VCaP (cell line): Measurements from ENCODE around the gene TMEM131L.

Experiments used
- H3K27ac ChIP-seq: fragments of 450-650 bp; 2 replicates; pipeline ENCODE4 v1.5.1; 2017
- TF ChIP-seq, protein P1 (sequence below): fragments of 450-650 bp; conservative IDR thresholded peaks from 2 replicates; pipeline ENCODE4 v1.5.1; 2017; ENCODE audit warnings: mild to moderate bottlenecking, moderate library complexity

TMEM131L gene

DNA sequence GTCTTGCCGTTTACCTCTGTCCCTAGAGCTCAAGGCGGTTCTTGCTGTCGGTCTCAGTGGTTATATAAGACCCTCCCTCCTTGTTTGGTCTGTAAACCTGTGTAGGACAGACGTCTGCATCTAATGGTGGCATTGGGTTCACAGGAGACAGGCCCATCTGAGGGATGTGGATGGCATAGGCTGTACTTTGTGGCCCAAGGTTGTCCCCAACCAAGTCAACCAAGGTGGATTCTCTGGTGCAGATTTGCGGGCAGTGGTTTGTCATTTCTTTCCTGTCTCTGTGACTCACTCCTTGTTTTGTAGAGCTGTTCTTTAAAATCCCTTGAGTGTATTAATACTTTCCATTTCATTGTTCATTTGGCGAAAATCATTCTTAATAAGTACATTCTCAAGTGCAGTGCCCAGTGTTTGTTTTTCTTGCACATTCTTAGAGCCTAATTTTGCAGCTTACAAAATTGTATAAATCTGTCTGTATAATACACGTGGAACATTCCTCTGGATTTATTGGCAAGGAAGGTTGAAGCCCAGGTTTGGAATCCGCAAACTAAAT lies 149.9 kb downstream of the TMEM131L start:
- no peak overlapping the region for H3K27ac ChIP-seq
- TF ChIP-seq, protein P1, sequence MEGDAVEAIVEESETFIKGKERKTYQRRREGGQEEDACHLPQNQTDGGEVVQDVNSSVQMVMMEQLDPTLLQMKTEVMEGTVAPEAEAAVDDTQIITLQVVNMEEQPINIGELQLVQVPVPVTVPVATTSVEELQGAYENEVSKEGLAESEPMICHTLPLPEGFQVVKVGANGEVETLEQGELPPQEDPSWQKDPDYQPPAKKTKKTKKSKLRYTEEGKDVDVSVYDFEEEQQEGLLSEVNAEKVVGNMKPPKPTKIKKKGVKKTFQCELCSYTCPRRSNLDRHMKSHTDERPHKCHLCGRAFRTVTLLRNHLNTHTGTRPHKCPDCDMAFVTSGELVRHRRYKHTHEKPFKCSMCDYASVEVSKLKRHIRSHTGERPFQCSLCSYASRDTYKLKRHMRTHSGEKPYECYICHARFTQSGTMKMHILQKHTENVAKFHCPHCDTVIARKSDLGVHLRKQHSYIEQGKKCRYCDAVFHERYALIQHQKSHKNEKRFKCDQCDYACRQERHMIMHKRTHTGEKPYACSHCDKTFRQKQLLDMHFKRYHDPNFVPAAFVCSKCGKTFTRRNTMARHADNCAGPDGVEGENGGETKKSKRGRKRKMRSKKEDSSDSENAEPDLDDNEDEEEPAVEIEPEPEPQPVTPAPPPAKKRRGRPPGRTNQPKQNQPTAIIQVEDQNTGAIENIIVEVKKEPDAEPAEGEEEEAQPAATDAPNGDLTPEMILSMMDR, result no peak

DNA sequence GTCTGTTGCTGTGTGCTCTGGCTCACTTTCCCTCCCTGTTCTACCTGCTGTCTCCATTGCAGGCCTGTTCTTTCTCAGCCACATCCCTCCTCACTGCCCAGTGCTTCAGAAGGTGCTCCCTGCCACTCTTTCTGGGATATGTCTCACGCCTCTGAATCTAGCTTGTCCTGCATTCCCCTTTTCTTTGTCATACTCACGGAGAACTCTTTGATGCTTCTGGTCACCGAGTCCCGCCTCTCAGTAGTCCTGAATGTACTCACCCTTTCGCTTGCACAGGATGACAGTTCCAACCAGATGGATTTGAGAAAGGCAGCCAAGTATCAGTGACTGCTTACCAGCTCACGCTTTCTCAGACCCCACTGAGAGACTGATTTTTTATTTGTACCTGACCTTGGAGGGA lies 152.7 kb downstream of the TMEM131L start:
- H3K27ac ChIP-seq, result no peak overlapping the region
- TF ChIP-seq, protein P1, result no peak

DNA sequence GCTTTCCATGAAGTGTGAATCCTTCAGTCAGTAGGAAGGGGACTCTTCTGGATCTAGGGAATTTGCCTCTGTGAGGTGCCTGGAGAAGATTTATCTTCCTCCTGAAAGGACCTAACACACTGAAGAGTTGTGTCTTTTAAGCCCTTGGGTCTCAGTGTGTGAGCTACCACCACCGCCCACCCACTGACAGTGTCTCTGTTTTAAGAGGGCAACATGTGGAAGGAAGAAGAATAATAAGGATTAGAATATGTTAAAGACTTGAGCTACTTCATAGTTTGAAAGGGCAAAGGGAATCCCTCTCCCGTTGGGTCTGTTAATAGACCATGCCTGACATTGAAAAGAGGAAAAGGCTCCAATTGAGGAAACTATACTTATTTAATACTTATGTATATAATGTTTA lies 153.7 kb downstream of the TMEM131L start:
- H3K27ac ChIP-seq, result no peak overlapping the region
- TF ChIP-seq, protein P1, result no peak

DNA sequence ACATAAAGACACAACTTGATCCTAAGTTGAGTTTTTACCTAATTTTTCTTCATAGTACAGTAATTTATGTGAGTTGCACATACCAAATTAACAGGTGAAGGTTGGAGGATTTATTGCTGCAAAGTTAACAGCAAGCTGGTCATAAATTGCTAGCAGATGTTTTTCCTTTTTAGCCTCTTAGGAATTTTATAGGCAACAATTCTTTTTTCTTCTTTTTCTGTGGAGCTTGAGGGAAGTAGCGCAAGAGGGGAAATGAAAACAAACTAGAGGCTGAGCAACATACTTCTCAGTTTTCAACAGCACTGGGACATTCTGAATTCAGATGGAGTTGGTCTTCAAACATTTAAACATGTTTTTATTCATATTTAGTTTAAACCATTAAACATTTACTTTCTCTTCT lies 154.2 kb downstream of the TMEM131L start:
- TF ChIP-seq, protein P1, result no peak
- no peak overlapping the region for H3K27ac ChIP-seq

DNA sequence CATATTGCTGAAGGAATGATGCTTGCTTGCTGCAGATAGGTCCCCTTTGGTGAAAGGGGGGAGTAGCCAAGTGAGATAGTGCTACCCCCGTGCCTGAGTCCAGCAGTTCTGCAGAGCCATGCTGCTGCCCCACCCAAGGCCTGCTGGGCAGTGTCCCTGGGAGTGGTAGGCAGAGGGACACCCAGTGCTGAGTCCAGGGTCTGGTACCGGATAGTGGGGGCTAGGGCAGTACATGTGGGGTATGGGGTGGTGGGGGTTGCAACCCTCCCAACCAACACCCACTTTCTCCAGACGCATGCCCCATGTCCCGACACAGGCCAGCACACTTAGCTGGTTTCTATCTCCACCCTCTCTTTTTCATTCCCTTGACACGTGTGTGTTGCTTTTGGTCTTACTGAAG lies 155.9 kb downstream of the TMEM131L start:
- H3K27ac ChIP-seq, result no peak overlapping the region
- TF ChIP-seq, protein P1, result no peak

DNA sequence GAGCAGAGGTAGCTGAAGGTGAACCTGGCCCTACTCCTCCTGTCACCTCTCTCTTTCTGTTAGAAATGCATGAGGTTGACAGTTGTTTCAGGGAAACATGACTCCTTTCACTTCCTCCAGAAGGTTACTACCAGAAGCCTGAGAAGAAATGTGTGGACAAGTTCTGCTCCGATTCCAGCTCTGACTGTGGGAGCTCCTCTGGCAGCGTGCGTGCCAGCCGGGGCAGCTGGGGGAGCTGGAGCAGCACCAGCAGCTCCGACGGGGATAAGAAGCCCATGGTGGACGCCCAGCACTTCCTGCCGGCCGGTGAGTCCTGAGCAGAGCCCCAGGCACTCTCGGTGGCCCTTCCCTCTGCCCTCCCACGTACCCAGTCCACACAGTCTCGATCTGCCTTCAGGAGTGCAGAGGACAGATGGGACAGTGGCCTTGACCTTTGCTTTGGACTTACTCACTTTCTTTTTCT lies 156.6 kb downstream of the TMEM131L start:
- TF ChIP-seq, protein P1, result no peak
- H3K27ac ChIP-seq, result no peak overlapping the region

DNA sequence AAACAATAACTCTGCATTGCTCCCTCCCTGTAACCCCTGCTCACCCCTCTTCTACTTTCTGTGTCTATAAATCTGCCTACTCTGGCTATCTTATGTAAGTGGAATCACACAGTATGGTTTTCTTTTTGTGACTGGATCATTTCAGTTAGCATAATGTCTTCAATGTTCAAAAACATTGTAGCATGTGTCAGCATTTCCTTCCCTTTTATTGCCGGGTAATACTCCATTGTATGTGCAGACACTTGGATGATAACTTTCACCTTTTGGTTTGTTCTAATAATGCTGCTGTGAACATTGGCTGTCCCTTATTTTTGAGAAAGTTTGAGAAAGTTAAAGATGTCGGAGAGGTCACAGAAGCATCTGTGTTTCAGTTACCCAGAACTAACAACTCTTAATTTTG lies 157.3 kb downstream of the TMEM131L start:
- H3K27ac ChIP-seq, result no peak overlapping the region
- TF ChIP-seq, protein P1, result no peak
